GOT3 (cell line): ENCODE data around the gene PPP1R2.
"Not testable (repeated sequence)": the region's sequence is repeated elsewhere in the genome, so short reads cannot be mapped to it uniquely, and the experiment has no call there.

Experiments used
- DNase-seq: peaks from one replicate; lab custom pipeline; 2025; ENCODE audit warnings: mixed read lengths; lab: John Stamatoyannopoulos, UW

The PPP1R2 gene

DNA sequence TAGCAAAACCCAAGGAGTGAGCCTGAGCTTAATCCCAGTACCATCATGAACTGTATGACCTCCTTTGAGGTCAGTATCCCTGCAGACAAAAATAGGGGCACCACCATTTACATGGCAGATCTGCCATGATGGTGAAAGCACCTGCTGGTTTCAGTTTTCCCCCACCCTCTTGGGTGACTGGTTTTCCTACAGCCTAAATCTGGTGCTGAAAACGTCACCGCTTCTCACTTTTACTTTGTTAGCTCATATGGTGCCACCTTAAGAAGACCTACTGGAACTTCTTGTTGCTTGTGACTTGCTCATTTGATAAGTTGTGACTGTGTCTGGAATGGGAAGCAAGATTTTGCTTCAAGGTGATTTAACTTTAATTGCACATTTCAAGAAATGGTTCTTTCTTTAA lies 5.1 kb downstream of the PPP1R2 start:
- no peak for DNase-seq

DNA sequence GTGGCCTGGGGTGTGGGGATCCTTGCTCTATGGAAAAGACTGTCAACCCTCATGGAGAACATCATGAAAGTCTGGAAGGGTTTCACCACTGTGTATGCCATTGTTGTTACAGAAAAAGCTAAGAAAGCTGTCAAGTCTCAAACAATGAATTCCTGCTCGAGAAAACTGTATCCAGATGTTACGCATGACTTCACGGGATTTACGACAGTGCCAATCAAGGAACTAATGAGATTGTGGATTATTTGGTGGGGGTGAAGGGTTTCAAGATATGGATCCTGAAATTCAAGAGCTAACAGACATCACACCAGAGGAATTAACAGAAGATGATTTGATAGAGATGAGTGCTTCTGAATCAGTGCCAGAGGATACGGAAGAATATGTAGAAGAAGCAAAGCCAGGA lies 7.8 kb downstream of the PPP1R2 start:
- no peak for DNase-seq

DNA sequence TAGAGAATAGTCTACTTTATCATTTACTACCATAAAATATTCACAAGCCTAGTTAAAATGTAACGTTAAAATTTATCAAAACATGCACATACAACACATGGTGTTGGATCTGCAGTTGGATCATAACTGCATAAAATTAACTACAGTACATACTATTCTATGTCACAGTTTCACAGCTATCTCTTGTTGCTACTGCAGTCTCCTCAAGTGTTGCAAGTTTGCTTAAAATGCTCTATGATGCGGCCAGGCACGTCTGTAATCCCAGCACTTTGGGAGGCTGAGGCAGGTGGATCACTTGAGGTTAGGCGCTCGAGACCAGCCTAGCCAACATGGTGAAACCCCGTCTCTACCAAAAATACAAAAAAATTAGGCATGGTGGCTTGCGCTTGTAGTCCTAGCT lies 10.3 kb downstream of the PPP1R2 start:
- no peak for DNase-seq

DNA sequence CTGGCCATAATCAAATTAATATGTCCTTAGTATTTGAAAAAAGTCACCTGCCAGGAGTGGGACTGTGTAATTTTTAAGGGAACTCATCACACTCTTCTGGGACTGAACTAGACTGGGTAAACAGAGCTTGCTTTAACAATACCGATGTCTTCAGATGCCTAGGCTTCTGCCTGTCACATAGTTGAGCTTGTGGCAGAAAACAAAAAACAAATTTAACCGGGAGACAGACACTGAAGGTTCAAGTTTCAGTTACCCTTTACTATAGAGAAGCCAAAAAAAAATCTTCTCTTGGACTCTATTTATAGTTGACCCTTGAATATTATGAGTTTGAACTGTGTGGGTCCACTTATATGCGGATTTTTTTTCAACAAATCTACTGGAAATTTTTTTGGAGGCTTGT lies 10.8 kb downstream of the PPP1R2 start:
- DNase-seq, result no peak

DNA sequence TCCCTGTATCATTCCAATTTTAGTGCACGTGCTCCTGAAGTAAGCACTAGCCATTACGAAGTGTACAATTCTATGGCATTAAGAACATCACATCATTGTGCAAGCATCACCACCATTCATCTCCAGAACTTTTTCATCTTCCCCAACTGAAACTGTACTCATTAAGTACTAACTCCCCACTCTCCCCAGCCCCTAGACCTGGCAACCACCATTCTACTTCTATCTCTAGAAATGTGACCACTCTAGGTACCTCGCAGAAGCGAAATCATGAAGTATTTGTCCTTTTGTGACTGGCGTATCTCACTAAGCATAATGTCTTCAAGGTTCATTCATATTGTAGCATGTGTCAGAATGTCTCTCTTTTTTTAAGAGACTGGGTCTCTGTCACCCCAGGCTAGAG lies 11.4 kb downstream of the PPP1R2 start:
- DNase-seq, result no peak

DNA sequence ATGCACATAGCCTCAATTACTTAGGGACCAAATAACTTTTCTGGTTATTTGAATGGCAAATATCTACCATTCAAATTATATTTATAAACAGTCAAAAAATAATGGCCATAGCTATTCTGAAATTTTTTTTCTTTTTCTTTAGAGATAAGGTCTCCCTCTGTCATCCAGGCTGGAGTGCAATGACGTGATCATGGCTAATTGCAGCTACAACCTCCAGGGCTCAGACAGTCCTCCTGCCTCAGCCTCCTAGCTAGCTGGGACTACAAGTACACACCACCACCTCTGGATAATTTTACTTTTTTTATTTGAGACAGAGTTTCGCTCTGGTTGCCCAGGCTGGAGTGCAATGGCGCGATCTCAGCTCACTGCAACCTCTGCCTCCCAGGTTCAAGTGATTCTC lies 16.6 kb downstream of the PPP1R2 start:
- no peak for DNase-seq

DNA sequence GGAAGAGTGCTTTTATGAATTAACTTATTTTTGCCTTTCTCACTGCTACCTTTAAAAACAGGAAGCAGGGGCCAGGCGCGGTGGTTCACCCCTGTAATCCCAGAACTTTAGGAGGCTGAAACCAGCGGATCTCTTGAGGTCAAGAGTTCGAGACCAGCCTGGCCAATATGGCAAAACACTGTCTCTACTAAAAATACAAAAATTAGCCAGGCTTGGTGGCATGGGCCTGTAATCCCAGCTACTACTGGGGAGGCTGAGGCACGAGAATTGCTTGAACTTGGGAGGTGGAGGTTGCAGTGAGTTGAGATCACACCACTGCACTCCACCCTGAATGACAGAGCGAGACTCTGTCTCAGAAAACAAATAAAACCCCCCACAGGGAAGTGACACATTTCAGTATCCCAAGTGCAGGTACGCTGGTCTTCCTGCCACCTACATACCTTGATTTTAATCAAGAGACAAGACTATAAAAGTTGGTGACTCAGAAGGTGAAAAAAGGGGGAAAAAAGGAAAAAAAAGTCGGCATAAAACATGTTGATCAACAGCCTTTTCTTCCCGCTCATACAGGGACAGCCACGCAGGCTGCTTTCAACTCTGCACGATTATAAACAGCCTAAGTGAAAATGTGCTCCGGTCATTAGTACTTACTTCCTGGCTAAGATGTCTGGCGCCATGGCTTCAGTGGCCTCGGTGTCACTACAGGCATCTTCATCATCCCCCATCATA lies 18.8 kb downstream of the PPP1R2 start:
- DNase-seq, result no peak

DNA sequence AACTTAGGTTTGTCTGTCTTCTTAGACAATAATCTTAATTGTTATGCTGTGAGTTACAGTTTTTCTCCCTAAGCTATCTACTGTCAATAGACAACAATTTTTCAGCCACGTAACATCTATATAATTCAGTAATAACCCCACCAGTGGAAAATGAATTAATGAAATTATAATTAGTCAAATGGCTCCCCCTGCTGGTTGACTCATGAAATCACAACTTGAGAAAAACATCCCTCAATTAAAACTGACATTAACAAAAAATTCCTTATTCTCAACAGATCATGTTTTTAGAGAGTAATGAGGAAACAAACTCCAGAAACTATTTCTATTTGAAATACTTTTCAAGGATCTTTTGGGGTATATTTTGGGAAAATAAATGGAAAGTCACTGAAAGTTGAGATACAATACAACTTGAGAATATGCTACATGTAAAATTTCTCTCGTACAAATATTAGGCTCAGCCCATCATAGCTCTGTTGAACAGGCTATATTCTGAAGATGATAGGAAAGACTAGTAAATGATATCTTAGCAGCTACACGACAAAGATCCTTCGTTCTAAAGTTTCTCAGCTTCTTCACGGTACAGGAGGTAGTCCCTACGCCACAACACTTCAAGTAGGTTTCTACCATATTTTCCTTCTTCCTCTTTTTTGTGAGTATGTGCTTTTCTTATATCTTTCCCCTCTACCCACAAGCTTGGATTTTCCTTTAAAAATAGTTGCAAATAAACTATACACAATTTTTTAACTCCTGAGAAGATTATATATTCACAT lies 20.7 kb downstream of the PPP1R2 start:
- no peak for DNase-seq

GRCh38 chr3:195517030-195517429 lies 26.1 kb downstream of the PPP1R2 start:
- DNase-seq, result no peak

GRCh38 chr3:195514610-195515235 lies 28.4 kb downstream of the PPP1R2 start:
- DNase-seq, result not testable (repeated sequence)

- no peak for DNase-seq
Measured at GRCh38 chr3:195512798-195513345, 30.3 kb downstream of the PPP1R2 start.

- DNase-seq, result no peak
Measured at GRCh38 chr3:195511136-195511535, 32.0 kb downstream of the PPP1R2 start.

DNA sequence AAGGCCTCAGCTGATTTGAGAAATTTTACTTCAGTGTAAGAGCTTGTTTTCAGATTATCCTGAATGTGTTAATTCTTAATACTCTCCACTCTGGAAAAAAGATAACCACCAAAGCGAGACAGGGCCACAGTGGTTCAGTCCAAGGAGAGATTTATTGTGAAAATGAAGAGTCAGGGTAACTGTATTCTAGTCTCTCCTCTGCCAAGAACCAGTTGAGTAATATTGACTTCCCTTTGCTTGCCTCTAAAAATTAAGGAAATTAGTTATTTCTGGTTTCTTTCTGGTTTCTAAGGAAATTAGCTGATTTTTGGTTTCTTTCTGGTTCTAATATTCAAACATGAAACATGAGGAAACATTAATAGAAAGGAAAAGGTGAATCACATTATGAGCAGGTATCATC lies 34.9 kb downstream of the PPP1R2 start:
- no peak for DNase-seq

DNA sequence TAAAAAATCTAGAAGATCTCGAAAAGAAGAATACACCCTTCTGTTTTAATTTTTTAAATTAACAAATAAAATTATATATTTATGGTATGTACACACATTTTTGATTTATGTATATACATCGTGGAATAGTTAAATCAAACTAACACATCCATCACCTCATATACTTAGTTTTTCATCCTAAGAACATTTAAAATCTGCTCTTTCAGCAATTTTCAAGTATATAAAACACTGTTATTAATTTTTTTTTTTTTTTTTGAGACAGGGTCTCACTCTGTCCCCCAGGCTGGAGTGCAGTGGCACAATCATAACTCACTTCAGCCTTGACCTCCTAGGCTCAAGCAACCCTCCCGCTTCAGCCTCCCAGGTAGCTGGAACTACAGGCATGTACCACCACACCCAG lies 67.5 kb downstream of the PPP1R2 start:
- no peak for DNase-seq

DNA sequence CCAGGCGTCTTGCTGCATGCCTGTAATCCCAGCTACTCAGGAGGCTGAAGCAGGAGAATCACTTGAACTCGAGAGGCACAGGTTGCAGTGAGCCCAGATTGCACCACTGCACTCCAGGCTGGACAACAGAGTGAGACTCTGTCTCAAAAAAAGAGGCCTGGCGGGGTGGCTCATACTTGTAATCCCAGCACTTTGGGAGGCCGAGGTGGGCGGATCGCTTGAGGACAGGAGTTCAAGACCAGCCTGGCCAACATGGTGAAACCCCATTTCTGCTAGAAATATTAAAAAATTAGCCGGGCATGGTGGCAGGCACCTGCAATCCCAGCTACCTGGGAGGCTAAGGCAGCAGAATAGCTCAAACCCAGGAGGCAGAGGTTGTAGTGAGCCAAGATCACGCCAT lies 68.0 kb downstream of the PPP1R2 start:
- DNase-seq, result not testable (repeated sequence)

GRCh38 chr3:195468841-195469240 lies 74.3 kb downstream of the PPP1R2 start:
- no peak for DNase-seq

DNA sequence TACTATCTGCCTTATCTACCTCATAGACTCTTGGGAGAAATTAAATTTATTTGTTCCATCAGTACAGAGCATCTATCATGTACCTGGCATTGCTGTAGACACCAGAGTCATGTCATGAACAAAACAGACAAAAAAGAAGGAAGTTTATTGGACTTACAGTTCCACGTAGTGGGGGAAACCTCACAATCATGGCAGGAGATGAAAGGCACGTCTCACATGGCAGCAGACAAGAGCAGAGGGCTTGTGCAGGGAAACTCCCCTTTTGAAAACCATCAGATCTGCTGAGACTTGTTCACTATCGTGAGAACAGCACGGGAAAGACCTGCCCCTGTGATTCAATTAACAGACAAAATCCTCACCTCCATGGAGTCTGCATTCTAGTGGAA lies 74.7 kb downstream of the PPP1R2 start:
- no peak for DNase-seq

DNA sequence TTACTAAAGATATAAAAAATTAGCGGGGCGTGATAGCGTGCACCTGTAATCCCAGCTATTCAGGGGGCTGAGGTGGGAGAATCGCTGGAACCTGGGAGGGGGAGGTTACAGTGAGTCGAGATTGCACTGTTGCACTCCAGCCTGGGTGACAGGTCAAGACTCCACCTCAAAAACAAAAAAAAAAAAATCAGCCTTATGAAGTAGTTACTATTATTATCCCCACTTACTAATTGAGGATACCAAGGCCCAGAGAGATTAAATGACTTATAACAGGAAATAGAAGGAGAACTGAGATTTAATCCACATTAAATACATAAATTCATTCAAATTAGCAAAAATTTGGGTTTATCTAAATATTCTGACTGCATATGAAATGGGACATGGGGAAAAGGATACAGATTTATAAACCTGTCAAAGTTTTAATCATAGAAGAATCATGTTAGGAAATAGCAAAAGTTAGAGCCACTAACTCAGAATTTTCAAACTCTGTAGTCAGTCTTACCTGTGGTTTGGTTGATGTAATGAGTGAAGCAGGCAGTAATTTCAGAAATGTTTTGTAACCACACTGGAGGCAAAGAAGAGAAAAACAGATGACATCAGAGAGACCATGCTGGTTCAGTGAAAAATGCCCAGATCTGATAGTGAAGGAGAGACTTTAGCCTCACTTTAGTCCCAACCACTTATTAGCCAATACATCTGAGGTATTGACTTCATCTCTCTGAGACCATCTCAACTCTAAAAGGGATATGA lies 75.3 kb downstream of the PPP1R2 start:
- no peak for DNase-seq

DNA sequence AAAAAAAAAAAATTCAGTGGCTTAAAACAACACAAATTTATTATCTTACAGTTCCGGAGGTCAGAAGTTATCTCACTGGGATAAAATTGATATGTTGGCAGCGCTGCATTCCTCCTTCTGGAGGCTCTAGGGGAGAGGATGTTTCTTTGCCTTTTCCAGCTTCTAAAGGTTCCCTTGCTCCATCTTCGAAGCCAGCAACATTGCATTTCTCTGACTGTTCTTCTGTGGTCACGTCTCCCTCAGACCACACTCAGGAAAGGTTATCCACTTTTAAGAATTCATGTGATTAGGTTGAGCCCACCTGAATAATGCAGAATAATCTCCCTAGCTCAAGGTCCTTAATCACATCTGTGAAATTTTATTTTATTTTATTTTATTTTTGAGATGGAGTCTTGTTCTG lies 76.9 kb downstream of the PPP1R2 start:
- DNase-seq, result no peak
